Measurements from ENCODE around the gene C18orf32.
"Not testable (repeated sequence)": the region's sequence is repeated elsewhere in the genome, so short reads cannot be mapped to it uniquely, and the experiment has no call there.

The C18orf32 gene

DNA sequence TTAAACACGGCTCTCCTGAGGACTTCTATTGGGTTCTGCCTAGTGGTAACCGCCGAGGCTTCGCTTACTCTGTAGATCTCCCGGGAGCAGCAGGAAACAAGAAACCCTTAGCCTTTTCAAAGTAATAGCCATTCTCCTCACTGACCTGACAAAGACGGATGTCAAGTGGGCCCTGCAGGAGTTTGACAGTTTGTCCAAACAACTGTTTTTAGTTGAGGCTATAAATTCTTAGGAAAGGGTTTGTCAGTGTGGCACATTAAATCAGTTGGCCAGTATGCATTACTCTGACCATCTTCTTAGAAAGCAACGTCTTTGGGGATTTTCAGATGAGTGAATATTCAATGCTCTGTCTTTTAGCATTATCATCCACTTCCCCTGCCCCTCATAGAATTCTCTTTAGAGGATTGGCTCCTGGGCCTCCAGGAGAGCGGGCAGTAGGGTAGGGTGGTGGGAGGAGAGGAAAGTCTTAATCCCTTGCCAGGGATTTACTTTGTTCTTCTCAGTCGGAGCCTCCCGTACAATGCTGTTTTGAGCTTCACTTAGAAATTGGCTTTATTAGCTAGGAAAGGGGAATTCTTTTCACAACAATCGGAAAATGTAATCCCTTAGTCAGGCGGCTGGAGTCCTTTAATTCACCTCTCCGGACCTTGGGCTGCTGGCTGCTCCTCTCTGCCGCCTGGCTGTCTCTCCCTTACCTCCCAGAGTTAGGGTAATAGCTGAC is 13.3 kb upstream of the C18orf32 start:
- no peak for DNase-seq (ENCODE audit: low read depth, low spot score)

DNA sequence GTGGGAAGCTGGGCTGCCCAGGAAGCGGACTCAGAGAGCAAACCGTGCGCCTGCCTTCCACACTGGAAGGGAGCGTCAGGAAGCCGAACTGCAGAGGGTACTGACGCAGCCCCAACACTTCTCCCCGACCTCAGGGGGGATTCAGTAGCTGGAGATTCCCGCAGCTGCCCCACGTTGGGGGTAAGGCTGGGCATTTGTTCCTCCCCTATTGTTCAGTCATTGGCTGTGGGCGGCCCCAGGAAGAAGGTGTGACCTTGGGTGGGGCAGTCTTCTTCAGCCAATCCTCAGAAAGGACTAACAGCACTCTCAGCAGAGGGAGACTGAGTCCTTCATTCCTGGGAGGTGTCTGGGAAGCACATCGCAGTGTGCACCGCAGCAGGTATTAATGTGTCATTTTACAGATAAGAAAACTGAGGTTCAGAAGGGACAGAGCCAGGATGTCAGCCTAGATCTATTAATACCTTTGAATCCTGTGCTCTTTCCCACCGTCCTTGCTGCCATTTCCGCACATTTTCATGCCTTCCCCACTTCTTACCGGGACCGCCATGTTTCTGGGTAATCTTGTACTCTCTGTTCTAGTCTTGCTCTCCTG is 12.1 kb upstream of the C18orf32 start:
- no peak for DNase-seq (ENCODE audit: low read depth, low spot score)

DNA sequence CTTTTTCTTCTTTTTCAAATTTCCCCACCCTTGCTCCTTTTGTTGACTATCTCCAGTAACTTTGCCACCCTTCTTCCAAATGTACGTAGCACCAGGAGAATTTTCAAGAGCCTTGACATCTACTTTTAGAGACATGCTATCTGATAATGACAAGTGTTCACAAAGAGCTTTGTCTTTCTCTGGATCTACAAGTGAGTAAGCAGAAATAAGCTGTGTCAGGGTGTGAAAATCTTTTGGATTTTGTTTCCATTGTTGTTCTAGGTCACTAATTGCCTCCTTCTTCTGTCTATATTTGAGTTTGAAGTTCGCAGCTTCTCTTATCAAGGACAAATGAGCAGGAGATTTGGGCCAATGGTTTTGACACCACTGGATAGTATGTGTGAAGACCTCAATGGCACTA is 8.4 kb upstream of the C18orf32 start:
- DNase-seq (ENCODE audit: low read depth, low spot score): no peak

DNA sequence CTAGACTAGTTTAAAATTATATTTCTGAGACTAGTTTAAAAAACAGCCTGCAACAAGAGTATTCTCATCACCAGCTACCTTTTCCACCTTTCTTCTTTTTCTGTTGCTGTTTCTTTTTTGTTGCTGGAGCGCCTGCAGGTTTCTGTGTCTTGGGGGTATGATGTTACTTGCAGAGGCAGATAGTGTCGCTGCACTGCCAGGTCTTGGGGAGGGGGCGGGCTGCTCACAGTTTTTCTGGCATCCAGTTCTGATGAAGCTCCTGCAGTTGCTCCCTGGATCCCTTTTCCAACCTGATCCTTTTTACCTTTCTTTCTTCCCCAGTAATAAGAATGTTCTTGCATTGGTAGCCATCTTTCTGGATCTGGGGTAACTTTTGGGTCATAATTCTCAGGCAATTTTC is 8.0 kb upstream of the C18orf32 start:
- DNase-seq (ENCODE audit: low read depth, low spot score): no peak

DNA sequence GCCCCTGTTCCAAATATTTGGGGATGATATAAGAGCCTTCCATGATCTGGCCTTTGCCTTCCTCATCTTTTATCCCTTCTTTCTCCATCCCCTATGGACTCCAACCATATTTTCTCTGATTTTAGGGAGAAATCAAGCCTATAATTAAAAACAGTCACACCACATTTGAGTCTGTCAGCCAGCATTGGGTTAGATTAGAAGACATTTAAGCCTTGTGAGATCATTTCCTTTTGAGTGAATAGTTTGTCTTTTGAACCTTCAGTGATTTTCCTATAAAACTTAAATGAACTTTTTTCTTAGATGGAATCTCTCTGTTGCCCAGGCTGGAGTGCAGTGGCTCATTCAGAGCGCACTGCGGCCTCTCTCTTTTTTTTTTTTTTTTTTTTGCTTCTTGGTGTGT is 7.6 kb upstream of the C18orf32 start:
- DNase-seq (ENCODE audit: low read depth, low spot score): no peak

DNA sequence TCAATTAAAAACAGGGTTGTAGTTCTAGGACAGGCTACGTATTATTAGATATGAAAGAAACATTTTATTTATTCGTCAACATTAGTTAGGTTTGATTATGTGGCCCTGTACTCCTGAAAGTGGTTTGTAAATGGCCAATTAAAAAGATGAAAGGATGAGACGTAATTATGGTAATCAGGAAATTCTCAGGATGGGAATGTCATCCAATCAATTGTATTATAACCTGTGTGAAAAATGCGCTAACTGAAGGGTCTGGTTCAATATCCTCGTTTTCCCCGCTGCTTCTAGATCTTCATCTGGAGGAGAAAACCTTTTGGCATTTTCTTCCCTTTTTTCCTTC is 5.6 kb upstream of the C18orf32 start:
- DNase-seq (ENCODE audit: low read depth, low spot score): no peak

DNA sequence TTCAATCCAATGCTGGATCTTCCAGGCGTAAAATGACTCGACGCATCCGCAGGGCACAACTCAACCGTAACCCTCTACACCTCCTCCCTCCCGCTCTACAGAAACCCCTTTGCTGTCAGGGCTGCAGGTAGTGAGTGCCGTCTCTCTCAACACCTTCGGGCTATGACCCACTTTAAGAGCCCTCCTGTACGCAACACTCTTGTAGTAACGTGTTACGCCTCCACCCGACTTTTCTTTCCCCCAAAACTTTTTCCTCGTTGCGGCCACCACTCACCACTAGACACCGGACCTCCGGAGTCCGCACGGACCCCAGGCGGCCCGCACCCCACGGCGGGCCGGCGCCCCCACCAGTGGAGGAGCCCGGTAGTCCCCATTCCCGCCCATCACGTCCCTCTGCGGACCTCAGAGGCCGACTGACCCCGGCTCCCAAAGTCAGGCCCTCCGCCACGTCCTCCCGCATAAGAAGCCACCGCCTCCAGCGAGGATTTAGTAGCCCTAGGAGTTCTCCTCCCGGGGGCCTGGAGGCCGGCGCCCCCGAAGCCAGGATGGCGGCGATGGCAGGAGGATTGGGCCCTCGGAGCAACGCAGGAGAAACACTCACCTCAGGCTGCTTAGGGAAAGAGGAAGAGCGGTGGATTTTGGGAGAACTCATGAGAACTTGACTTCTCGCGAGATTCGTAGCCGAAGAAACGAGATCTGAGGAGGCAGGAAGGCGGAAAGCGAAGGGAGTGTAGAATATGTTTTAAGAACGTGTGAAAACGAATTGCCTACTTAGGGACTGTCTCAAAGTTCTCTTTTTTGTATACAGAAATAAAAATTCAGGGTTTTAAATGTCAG is 5.0 kb upstream of the C18orf32 start, which contains the start of gene RPL17:
Gene RPL17 (minus strand): TSS at position 609 of the 837 bp plus-strand sequence.
- peak; percentile 99 for DNase-seq (ENCODE audit: low read depth, low spot score)

DNA sequence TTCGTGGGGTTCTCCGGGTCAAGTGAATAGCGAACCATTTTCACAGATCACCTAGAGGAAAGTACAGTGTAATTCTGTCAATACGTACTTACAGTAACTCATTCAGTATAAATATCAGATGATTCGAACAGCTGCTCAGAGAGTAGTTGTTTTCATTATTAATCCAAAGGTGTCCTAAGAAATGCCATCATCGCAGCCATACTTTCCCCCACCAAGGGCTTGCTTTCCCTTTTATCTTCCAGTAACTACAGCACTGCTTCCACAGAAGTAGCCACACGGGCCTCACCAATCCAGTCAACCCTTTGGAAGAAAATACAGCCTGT is 4.5 kb upstream of the C18orf32 start:
- no peak for DNase-seq (ENCODE audit: low read depth, low spot score)

DNA sequence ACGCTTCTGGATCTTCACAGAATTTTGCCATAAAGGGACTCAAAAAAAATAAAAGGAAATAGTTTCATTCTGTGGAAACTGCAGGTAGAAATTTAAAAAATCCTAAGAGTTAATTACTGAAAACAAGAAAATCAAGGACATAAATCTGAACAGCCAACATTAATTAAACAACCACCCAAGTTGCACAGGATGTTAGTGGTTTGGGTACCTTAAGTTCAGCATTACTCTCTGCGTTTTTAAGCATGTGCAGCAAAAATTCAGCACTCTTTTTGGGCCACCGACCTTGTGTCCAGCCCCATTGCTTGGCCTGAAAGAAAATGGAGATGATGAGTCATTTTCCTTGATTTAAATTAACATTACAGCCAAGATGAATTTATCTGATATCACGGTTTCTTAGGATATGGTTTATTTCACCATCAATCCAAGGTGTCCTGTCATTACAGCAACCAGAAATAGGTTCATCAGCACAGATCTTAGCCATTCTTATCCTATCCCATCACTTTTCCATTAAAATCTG is 3.3 kb upstream of the C18orf32 start:
- DNase-seq (ENCODE audit: low read depth, low spot score): no peak

DNA sequence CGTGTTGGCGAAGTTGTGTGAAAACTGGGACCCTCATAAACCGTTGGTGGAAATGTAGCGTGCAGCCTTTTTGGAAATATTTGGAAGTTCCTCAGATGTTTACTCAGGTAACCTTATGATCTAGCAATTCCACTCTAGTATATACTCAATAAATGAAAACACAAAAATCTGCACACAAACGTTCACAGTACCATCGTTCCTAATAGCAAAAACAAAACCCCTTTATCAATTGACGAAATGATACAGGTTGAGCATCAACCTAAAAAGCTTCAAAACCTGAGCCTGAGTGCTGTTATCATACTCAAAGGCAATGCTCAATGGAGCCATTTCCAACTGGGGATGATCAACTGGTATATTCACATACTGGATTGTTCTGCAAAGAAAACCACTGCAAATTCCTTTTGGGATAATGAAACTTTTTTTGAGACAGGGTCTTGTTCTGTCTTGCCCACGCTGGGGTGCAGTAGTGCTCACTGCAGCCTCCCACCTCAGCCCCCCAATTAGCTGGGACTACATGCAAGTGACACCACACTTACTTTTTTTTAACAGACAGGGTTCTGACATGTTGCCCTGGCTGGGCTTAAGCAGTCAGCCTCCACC is 777 bp upstream of the C18orf32 start:
- DNase-seq (ENCODE audit: low read depth, low spot score): no peak

DNA sequence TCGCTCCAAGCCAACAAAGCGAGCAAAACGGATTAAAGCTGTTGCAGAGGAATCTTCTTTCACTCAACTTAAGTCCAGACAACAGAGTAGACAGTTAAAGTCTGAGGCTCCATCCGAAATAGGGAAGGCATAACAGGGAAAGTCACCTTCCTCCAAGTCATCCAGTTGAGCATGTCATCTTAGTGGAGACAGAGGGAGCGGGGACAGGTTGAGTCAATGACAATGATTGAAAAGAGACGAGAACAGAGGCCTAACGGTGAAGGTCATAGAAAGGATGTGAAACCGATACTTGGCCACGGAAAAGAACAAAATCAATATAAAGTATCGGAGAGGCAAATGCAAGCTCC is 455 bp downstream of the C18orf32 start:
- no peak for DNase-seq (ENCODE audit: low read depth, low spot score)

DNA sequence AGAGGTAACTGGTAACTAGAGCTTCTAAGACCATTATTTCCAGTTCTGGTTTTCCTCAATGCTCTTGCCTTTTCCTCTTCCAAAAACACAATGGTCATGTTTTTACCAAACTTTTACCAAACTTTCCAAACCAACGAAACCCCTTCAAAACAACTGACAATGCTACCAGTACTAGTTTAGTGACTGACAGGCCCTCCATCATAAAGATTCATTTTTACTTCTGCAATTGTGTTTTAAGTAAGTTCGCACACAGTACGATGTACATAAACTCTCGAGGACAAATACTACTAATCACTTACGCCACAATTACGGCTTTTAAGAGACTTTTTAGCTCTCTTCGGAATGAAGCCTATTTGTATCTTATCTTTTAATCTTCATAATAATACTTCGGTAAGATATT is 900 bp downstream of the C18orf32 start:
- DNase-seq (ENCODE audit: low read depth, low spot score): no peak

DNA sequence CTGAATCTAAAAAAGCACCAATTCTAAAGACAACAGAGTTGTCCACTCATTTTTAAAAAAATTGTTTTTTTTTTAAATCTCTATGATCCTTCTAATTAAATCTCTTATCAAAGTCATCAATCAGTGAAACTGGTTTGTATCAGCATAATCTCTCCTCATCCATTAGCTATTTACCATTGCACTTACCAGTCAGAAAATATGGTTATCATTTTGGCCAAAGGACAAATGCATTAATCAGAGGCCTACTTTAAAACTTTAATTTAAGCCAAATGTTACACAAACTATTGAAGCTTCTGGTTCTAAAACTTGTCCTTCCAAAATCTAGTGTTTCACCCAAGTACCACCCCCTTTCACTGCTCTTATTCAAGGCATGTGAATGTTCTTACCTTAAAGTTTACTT is 3.8 kb downstream of the C18orf32 start:
- no peak for DNase-seq (ENCODE audit: low read depth, low spot score)

DNA sequence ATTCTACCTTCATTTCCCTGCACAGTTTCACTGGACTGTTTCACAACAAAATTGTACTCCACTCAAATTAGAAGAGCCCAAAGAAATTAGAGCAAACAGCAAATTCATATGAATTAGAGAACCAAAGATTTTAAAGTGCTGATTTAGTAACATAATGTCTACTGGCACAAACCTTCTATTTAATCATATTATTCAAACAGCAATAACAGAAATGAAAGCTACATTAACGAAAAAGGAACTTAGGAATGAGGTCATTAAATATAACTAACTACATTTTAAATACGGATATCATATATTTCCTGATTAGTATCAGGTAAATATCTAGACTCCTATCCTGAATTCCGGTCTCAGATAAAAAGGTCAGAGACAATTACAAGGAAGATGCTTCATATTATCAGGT is 5.1 kb downstream of the C18orf32 start:
- no peak for DNase-seq (ENCODE audit: low read depth, low spot score)

DNA sequence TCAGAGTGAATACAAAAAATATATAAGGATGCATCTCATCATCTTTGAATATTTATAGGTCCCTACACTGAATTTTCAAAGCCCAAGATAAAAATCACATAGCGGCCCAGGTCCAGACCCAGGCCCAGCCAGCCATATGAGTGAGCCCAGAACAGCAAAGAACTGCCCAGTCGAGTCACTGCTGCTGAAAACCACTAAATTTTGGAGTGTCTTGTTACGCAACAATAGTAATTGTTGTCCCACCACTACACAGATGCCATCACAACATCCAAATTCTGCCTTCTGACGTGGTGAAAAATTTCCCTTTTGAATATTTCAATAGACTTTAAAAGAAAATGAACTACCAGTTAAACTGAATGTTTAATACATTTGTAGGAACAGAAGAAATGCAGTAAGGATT is 5.7 kb downstream of the C18orf32 start:
- DNase-seq (ENCODE audit: low read depth, low spot score): no peak

DNA sequence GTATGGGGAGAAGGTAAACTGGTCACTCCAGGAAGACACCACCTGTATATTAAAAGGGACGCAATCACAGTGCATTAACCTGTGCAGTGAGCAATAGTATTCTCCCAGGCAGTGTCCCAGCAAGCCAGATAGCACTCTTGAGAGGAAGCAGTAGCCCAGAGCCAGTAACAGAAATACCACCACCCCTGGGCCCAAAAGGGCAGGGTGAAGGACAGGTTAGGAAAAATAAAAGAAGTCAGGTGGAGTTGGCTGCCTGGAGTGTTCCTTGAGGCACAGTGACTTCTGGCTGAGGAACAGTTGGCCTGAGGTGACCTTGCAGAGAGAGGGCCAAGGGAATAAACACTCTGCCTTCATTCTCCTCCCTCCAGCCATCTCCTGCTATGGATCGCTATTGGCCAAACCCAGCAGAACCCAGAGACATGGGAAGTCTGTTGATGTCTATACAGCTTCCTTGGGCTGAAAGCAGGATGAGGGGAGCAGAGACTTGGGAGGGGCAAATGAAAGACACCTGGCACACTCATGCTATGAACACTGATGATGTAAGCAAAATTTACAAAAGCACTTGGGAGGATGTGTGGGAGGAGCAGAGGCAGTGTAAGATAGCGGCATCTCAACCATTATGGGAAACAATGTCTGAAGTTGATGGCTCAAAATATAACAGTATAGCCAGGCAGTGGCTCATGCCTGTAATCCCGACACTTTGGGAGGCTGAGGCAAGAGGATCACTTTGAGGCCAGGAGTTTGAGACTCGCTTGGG is 7.5 kb downstream of the C18orf32 start:
- no peak for DNase-seq (ENCODE audit: low read depth, low spot score)

DNA sequence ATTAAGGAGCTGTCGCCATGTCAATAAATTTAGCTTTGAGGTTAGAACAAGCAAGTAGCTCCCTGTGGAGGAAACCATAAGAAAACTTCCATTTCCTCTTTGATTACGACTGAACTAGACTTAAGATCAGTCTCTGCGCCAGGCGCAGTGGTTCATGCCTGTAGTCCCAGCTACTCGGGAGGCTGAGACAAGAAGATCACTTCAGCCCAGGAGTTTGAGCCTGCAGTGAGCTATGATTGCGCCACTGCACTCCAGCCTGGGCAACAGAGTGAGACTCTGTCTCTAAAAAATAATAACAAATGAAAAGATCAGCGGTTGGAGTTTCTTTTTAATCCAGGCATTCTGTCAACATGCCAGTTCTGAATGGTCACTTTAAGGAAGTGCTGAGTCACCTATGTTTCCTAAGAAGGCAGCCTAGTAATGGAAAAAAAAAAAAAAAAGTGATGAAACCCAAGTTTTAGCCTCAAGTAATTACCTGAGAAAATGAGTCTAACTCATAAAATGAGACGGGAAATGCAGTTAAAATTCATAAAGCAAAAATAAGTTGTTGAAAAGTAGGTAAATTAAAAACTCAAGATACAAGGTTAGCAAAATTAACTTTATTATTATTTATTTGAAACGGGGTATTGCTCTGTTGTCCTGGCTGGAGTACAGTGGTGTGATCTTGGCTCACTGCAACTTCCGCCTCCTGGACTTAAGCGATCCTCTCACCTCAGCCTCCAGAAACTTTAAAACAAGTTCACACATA is 10.2 kb downstream of the C18orf32 start:
- DNase-seq (ENCODE audit: low read depth, low spot score): peak; percentile 82

DNA sequence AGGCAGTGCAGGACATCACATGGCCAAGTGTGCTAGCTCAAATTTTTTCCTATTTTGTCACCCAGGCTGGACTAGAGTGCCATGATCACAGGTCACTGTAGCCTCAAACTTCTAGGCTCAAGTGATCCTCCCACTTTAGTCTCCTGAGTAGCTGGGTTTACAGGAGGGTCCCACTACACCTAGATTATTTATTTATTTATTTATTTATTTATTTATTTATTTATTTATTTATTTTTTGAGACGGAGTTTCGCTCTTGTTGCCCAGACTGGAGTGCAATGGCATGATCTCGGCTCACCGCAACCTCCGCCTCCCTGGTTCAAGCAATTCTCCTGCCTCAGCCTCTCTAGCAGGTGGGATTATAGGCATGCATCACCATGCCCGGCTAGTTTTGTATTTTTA is 12.1 kb downstream of the C18orf32 start:
- not testable (repeated sequence) for DNase-seq (ENCODE audit: low read depth, low spot score)

DNA sequence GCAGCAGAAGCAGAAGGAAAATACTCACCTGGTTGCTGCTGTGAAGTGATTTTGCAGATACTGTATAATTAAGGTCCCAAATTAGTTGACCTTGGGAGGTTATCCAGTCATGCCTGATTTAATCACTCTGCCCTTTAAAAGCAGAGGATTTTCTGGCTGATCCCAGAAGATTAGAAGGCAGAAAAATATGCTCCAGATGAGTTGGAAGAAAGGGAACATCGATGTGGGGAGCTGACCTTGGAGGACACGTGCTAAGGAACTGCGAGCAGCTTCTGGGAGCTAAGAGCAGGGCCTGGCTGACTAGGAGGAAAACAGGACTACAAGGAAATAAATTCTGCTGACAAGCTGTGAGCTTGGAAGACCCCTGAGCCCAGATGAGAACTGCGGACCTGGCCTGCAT is 13.3 kb downstream of the C18orf32 start:
- no peak for DNase-seq (ENCODE audit: low read depth, low spot score)

DNA sequence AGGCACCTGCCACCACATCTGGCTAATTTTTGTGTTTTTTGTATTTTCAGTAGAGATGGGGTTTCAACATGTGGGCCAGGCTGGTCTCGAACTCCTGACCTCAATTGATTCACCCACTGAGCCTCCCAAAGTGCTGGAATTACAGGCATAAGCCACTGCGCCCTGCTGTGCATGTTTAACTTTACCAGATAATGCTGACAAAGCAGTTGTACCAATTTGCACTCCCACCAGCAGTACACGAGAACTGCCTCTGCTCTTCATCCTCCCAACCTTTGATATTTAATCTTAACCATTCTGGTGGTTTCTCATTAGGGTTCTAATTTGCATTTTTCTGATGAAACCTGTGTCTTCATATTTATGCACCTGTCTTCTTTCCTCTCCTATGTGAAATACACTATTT is 14.6 kb downstream of the C18orf32 start:
- DNase-seq (ENCODE audit: low read depth, low spot score): no peak

DNA sequence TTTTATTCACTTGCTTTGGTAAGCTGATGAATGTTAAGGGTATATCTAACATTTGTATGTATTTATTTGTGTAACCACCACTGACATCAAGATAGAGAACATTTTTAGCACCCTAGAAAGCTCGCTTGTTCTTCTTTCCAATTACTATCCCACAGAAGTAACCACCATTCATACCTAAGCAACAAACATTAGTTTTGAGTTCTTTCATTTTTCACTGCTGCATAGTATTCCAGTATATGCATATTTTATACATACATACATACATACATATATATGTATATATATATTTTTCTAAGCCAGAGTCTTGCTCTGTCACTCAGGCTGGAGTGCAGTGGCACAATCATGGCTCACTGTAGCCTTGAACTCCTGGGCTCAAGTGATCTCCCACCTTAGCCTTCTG is 15.5 kb downstream of the C18orf32 start:
- no peak for DNase-seq (ENCODE audit: low read depth, low spot score)

Measured in astrocyte of the hippocampus (primary cell).